ENCODE results near the gene GRK5. TPM values are rescaled to one million over a fixed set of nuclear protein-coding genes. Genes with fewer than 3 reads are reported as not detected.

GRK5 gene
- total RNA-seq, 1 donor, result 20.5 TPM

DNA sequence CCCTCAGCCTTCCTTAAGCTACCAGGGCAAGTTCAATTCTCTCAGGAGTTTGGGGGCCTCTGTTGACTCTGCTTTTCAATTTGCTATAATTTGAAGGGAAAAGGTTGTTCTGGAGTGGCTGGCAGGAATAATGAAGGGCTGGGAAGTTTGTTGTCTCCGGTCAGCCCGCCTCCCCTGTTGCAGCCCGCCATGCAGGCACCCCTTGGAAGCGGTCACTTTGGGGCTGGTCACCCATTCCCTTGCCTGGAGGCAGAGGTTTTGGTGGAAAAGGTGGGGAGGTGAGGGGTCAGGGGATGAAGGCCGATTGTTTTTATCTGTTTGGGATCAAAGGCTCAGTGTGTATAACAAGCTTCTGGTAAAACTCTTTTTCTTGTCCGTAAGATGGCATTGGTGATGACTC is 79.1 kb downstream of the GRK5 start:
- H3K4me3 ChIP-seq (ENCODE audit: low read depth, low read length), result no peak overlapping the region
- no peak for DNase-seq (ENCODE audit: low read depth)
- TF ChIP-seq, protein P1, sequence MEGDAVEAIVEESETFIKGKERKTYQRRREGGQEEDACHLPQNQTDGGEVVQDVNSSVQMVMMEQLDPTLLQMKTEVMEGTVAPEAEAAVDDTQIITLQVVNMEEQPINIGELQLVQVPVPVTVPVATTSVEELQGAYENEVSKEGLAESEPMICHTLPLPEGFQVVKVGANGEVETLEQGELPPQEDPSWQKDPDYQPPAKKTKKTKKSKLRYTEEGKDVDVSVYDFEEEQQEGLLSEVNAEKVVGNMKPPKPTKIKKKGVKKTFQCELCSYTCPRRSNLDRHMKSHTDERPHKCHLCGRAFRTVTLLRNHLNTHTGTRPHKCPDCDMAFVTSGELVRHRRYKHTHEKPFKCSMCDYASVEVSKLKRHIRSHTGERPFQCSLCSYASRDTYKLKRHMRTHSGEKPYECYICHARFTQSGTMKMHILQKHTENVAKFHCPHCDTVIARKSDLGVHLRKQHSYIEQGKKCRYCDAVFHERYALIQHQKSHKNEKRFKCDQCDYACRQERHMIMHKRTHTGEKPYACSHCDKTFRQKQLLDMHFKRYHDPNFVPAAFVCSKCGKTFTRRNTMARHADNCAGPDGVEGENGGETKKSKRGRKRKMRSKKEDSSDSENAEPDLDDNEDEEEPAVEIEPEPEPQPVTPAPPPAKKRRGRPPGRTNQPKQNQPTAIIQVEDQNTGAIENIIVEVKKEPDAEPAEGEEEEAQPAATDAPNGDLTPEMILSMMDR (IDR thresholded peaks at IDR 0.05; ENCODE audit: insufficient read depth, low read length), result no peak

DNA sequence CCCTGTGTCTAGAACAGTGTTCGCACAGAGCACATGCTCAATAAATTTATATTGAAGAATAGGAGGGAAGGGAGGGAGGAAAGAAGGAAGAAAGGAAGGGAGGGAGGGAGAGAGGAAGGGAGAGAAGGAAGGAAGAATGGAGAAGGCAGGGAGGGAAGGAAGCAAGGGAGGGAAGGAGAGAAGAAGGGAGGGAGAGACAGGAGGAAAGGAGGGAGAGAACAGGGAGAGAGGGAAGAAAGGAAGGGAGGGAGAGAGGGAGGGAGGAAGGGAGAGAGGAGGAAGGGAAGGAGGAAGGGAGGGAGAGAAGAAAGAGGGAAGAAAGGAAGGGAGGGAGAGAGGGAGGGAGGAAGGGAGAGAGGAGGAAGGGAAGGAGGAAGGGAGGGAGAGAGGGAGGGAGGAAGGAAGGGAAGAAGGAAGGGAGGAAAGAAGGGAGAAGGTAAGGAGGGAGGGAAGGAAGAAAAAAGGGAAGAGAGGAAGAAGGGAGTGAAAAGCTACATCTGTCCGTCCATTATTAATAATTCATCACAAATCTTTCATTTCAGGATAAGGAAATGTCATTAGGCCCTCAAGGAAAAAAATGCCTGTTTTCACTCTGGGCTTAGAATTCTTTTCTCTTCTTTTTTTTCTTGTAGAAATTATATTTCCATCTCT is 79.7 kb downstream of the GRK5 start:
- TF ChIP-seq, protein P1 (IDR thresholded peaks at IDR 0.05; ENCODE audit: insufficient read depth, low read length), result no peak
- no peak overlapping the region for H3K4me3 ChIP-seq (ENCODE audit: low read depth, low read length)
- DNase-seq (ENCODE audit: low read depth), result no peak

DNA sequence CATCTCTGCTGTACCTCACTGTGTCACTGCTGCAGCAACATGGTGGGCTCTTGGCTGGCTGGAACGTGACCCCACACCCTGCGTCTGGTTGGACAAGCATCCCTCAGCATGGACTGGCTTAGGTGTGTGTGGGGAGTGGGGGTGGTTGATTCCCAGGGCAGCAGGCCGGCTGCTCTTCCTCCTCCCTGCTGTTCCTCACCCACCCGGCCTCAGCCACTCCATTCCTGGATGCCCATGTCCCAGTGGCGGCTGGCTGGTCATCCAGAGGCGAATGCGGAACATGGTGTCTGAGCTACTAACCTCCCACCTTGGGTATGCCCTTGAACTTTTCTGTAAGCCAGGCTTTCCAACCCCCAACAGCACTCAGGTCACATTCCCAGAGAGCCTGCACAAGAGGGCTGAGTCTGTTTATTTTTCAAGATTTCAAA is 81.2 kb downstream of the GRK5 start:
- DNase-seq (ENCODE audit: low read depth), result no peak
- no peak overlapping the region for H3K4me3 ChIP-seq (ENCODE audit: low read depth, low read length)
- TF ChIP-seq, protein P1 (IDR thresholded peaks at IDR 0.05; ENCODE audit: insufficient read depth, low read length), result no peak

DNA sequence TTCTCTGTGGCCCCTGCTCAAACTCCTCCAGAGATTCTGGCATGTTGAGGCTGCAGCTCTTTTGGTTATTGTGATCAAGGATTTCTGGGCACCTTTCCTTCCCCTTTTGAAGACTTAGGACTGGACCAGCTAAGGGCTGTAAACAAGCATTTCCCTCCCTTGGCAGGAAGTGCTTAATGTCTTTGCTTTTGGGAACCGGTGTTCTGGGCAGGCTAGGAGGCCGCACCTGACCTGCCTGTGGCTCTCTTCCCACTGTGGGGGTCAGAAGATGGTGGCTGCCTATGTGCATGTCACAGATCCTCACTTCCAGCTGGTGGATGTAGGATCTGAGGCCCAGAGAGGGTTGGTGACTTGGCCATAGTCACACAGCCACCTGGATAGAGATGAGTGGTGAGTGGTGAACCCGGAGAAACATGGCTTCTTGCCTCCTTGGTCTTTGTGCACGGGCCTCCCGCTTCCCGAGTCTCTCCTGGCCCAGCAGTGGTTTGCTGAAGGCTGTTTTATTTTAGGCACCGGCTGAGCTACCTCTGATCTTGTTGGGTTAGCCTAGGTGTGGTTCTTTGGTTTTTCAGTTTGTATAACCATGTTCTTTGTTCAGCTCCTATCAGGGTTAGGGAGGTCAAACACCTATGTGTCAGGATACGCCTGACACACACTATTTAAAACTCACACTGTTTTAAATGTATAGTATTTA is 82.0 kb downstream of the GRK5 start:
- DNase-seq (ENCODE audit: low read depth), result no peak
- H3K4me3 ChIP-seq (ENCODE audit: low read depth, low read length), result no peak overlapping the region
- TF ChIP-seq, protein P1 (IDR thresholded peaks at IDR 0.05; ENCODE audit: insufficient read depth, low read length), result no peak

DNA sequence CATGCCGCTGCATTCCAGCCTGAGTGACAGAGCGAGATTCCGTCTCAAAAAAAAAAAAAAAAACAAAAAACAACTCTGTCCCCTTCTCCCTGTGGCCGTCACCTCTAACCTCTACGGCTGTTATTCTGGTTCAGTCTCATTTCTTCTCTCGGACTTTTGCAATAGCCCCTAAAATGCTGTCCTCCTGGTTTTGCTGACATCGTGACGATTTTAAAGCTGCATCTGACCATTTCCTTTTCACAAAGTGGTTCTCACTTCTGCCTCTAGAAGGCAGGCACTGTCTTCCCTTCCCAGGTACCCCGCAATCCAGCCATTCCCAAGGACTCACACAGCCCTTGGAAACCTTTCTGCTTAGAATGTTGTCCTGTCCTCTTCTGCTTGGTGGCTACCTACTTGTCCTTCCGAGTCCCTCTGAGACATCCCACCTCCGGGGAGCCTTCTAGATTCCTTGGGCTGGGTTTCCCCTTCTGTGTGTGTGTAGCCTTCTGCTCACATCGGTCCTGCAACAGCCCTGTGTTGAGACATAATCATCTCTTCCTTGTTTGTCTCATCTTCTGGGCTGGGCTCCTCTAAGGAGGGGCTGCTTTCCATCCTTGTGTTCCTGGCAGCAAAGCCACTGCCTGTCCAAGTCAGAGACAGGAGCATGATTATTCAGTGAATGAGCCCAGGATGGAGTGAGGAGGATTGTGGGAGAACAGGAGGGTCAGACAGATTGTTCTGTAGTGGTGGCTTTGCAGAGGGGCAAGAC is 83.1 kb downstream of the GRK5 start:
- DNase-seq (ENCODE audit: low read depth), result peak; percentile 31
- H3K4me3 ChIP-seq (ENCODE audit: low read depth, low read length), result no peak overlapping the region
- TF ChIP-seq, protein P1 (IDR thresholded peaks at IDR 0.05; ENCODE audit: insufficient read depth, low read length), result peak; percentile 34

DNA sequence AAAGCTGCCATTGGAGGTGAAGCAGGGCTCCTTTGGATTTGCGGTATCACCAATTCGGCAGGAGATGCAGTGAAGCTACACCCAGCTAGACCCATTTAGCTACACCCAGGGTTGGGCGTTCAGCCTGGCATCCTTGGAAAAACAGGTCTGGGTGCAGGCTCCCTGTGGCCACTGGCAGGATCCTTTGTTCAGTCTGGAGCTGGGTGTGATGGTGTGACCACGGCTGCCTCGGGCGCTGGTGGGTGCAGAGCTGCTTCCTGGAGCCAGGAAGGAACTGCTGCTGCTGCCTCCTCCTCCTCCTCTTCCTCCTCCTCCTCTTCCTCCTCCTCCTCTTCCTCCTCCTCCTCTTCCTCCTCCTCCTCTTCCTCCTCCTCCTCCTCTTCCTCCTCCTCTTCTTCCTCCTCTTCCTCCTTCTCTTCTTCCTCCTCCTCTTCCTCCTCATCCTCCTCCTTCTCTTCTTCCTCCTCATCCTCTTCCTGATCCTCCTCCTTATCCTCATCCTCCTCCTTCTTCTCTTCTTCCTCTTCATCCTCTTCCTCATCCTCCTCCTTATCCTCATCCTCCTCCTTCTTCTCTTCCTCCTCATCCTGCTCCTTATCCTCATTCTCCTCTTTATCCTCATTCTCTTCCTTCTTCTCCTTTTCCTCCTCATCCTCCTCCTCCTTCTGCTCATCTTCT is 84.0 kb downstream of the GRK5 start:
- DNase-seq (ENCODE audit: low read depth), result no peak
- TF ChIP-seq, protein P1 (IDR thresholded peaks at IDR 0.05; ENCODE audit: insufficient read depth, low read length), result no peak
- H3K4me3 ChIP-seq (ENCODE audit: low read depth, low read length), result no peak overlapping the region

Measured in fibroblast of the aortic adventitia (primary cell).